SK-N-SH (cell line): Measurements from ENCODE around the gene KRTAP21-1.

Experiments
- EP300 ChIP-seq, 2 experiments: IDR thresholded peaks; 2 replicates each; pipeline versions ENCODE4 v1.4.0 to v1.6.1; 2012; ENCODE audit warnings: borderline replicate concordance in 1 of 2, low read depth in 1 of 2, low read length in 1 of 2
- TCF12 ChIP-seq: IDR thresholded peaks from 2 replicates; pipeline ENCODE4 v1.4.0; 2012

GRCh38 chr21:30707409-30707808, 47.8 kb downstream of the KRTAP21-1 start:
- no peak for TF ChIP-seq EP300 (IDR thresholded peaks at IDR 0.05; ENCODE audit: borderline replicate concordance in 1 of 2, low read depth in 1 of 2, low read length in 1 of 2)
- no peak for TF ChIP-seq TCF12
